ENCODE measurements around the gene ACAA2. TPM values are rescaled to one million over a fixed set of nuclear protein-coding genes. Genes with fewer than 3 reads are reported as not detected.

ACAA2 gene
- polyA plus RNA-seq, 4 donors = 253 to 278 (median 268) TPM

- DNase-seq (ENCODE audit: low read depth in 4 of 4, low spot score in 3 of 4) = no peak
These were observed 68.0 kb downstream of the ACAA2 start for GRCh38 chr18:49745045-49746014.

GRCh38 chr18:49744376-49745008, 68.8 kb downstream of the ACAA2 start:
- DNase-seq (ENCODE audit: low read depth in 4 of 4, low spot score in 3 of 4) = no peak

- DNase-seq (ENCODE audit: low read depth in 4 of 4, low spot score in 3 of 4) = no peak
These were observed 70.2 kb downstream of the ACAA2 start for GRCh38 chr18:49743117-49743567.

GRCh38 chr18:49742316-49743116, 70.8 kb downstream of the ACAA2 start:
- no peak for DNase-seq (ENCODE audit: low read depth in 4 of 4, low spot score in 3 of 4)

GRCh38 chr18:49739275-49739674, 74.1 kb downstream of the ACAA2 start:
- no peak for DNase-seq (ENCODE audit: low read depth in 4 of 4, low spot score in 3 of 4)

GRCh38 chr18:49738721-49739120, 74.6 kb downstream of the ACAA2 start:
- DNase-seq (ENCODE audit: low read depth in 4 of 4, low spot score in 3 of 4) = no peak

GRCh38 chr18:49734836-49735235, 78.5 kb downstream of the ACAA2 start:
- no peak for DNase-seq (ENCODE audit: low read depth in 4 of 4, low spot score in 3 of 4)

GRCh38 chr18:49733896-49734585, 79.3 kb downstream of the ACAA2 start:
- no peak for DNase-seq (ENCODE audit: low read depth in 4 of 4, low spot score in 3 of 4)

- DNase-seq (ENCODE audit: low read depth in 4 of 4, low spot score in 3 of 4) = no peak
These were observed 80.0 kb downstream of the ACAA2 start for GRCh38 chr18:49733321-49733720.

Data from right renal pelvis (tissue), 4 donors.